HEK293 (cell line): ENCODE results near the gene RHBDL2.
A peak's percentile ranks its signal among the peaks of the same experiment; 100 is the strongest.

Experiments
- GLI2 ChIP-seq: fragments of 450-650 bp; formaldehyde crosslinking; IDR thresholded peaks from 2 replicates; pipeline ENCODE4; 2017; ENCODE audit warnings: missing biosample characterization, missing genetic modification characterization, low read depth, borderline replicate concordance
- HIC1 ChIP-seq: fragments of 450-650 bp; formaldehyde crosslinking; IDR thresholded peaks from 2 replicates; pipeline ENCODE4 v1.5.1; 2016; ENCODE audit warnings: missing biosample characterization, missing genetic modification characterization
- IKZF3 ChIP-seq: fragments of 450-650 bp; IDR thresholded peaks from 2 replicates; pipeline ENCODE4 v1.5.0; 2018; ENCODE audit warnings: missing biosample characterization, mild to moderate bottlenecking, missing genetic modification characterization, moderate library complexity
- MEIS1 ChIP-seq: sonication (generic); formaldehyde crosslinking; IDR thresholded peaks from 2 replicates; pipeline ENCODE4 v1.8.1; 2022; ENCODE audit warnings: missing genetic modification reagents, mild to moderate bottlenecking, borderline replicate concordance
- OVOL3 ChIP-seq: fragments of 450-650 bp; formaldehyde crosslinking; IDR thresholded peaks from 2 replicates; pipeline ENCODE4 v1.5.1; 2016; ENCODE audit warnings: missing biosample characterization, missing genetic modification characterization
- PATZ1 ChIP-seq: fragments of 450-650 bp; formaldehyde crosslinking; IDR thresholded peaks from 2 replicates; pipeline ENCODE4 v1.5.1; 2016; ENCODE audit warnings: missing biosample characterization, missing genetic modification characterization
- PRDM4 ChIP-seq: fragments of 450-650 bp; formaldehyde crosslinking; IDR thresholded peaks from 2 replicates; pipeline ENCODE4 v1.5.1; 2017; ENCODE audit warnings: missing biosample characterization, missing genetic modification characterization
- ZBTB1 ChIP-seq: fragments of 450-650 bp; formaldehyde crosslinking; IDR thresholded peaks from 2 replicates; pipeline ENCODE4 v1.5.1; 2016; ENCODE audit warnings: missing biosample characterization, missing genetic modification characterization
- ZBTB17 ChIP-seq: fragments of 450-650 bp; formaldehyde crosslinking; IDR thresholded peaks from 2 replicates; pipeline ENCODE4 v1.5.1; 2016; ENCODE audit warnings: missing biosample characterization, missing genetic modification characterization
- ZBTB21 ChIP-seq: fragments of 450-650 bp; formaldehyde crosslinking; IDR thresholded peaks from 2 replicates; pipeline ENCODE4 v1.5.1; 2017; ENCODE audit warnings: missing biosample characterization, missing genetic modification characterization
- ZBTB44 ChIP-seq: fragments of 450-650 bp; IDR thresholded peaks from 2 replicates; pipeline ENCODE4 v1.5.1; 2018; ENCODE audit warnings: missing biosample characterization, mild to moderate bottlenecking, missing genetic modification characterization
- ZNF155 ChIP-seq: fragments of 450-650 bp; formaldehyde crosslinking; IDR thresholded peaks from 2 replicates; pipeline ENCODE4 v1.5.1; 2016; ENCODE audit warnings: missing biosample characterization, missing genetic modification characterization
- ZNF157 ChIP-seq: fragments of 450-650 bp; formaldehyde crosslinking; IDR thresholded peaks from 2 replicates; pipeline ENCODE4 v1.5.1; 2016; ENCODE audit warnings: missing biosample characterization, missing genetic modification characterization
- ZNF16 ChIP-seq: fragments of 450-650 bp; formaldehyde crosslinking; IDR thresholded peaks from 2 replicates; pipeline ENCODE4 v1.5.1; 2016; ENCODE audit warnings: low read depth, missing biosample characterization, missing genetic modification characterization
- ZNF174 ChIP-seq: fragments of 450-650 bp; formaldehyde crosslinking; IDR thresholded peaks from 2 replicates; pipeline ENCODE4 v1.5.0; 2017; ENCODE audit warnings: missing biosample characterization, mild to moderate bottlenecking, missing genetic modification characterization
- ZNF175 ChIP-seq: fragments of 450-650 bp; formaldehyde crosslinking; IDR thresholded peaks from 2 replicates; pipeline ENCODE4 v1.5.1; 2016; ENCODE audit warnings: missing biosample characterization, missing genetic modification characterization
- ZNF184 ChIP-seq: fragments of 450-650 bp; IDR thresholded peaks from 2 replicates; pipeline ENCODE4 v1.5.1; 2018; ENCODE audit warnings: missing biosample characterization, mild to moderate bottlenecking, missing genetic modification characterization
- ZNF248 ChIP-seq: fragments of 450-650 bp; formaldehyde crosslinking; IDR thresholded peaks from 2 replicates; pipeline ENCODE4 v1.5.1; 2017; ENCODE audit warnings: missing biosample characterization, missing genetic modification characterization
- ZNF311 ChIP-seq: fragments of 450-650 bp; formaldehyde crosslinking; IDR thresholded peaks from 2 replicates; pipeline ENCODE4 v1.5.1; 2017; ENCODE audit warnings: missing biosample characterization, missing genetic modification characterization, borderline replicate concordance
- ZNF433 ChIP-seq: fragments of 450-650 bp; formaldehyde crosslinking; IDR thresholded peaks from 2 replicates; pipeline ENCODE4 v1.5.1; 2016; ENCODE audit warnings: missing biosample characterization, missing genetic modification characterization, low read depth
- ZNF48 ChIP-seq: fragments of 450-650 bp; formaldehyde crosslinking; IDR thresholded peaks from 2 replicates; pipeline ENCODE4 v1.5.1; 2016; ENCODE audit warnings: missing biosample characterization, missing genetic modification characterization
- ZNF488 ChIP-seq: fragments of 450-650 bp; formaldehyde crosslinking; IDR thresholded peaks from 2 replicates; pipeline ENCODE4 v1.5.1; 2016; ENCODE audit warnings: missing biosample characterization, missing genetic modification characterization
- ZNF548 ChIP-seq: fragments of 450-650 bp; formaldehyde crosslinking; IDR thresholded peaks from 2 replicates; pipeline ENCODE4 v1.5.1; 2016; ENCODE audit warnings: missing biosample characterization, missing genetic modification characterization
- ZNF596 ChIP-seq: fragments of 450-650 bp; IDR thresholded peaks from 2 replicates; pipeline ENCODE4 v1.5.0; 2018; ENCODE audit warnings: missing biosample characterization, mild to moderate bottlenecking, missing genetic modification characterization, moderate library complexity
- ZNF621 ChIP-seq: fragments of 450-650 bp; formaldehyde crosslinking; IDR thresholded peaks from 2 replicates; pipeline ENCODE4 v1.5.1; 2017; ENCODE audit warnings: missing biosample characterization, missing genetic modification characterization
- ZNF623 ChIP-seq: fragments of 450-650 bp; formaldehyde crosslinking; IDR thresholded peaks from 2 replicates; pipeline ENCODE4 v1.5.1; 2016; ENCODE audit warnings: missing biosample characterization, missing genetic modification characterization
- ZNF639 ChIP-seq: fragments of 450-650 bp; formaldehyde crosslinking; IDR thresholded peaks from 2 replicates; pipeline ENCODE4 v1.5.1; 2016; ENCODE audit warnings: missing biosample characterization, missing genetic modification characterization
- ZSCAN23 ChIP-seq: fragments of 450-650 bp; formaldehyde crosslinking; IDR thresholded peaks from 2 replicates; pipeline ENCODE4 v1.5.1; 2016; ENCODE audit warnings: missing biosample characterization, missing genetic modification characterization
- ZSCAN4 ChIP-seq: fragments of 450-650 bp; formaldehyde crosslinking; IDR thresholded peaks from 2 replicates; pipeline ENCODE4 v1.5.1; 2017; ENCODE audit warnings: missing biosample characterization, missing genetic modification characterization

RHBDL2 gene

GRCh38 chr1:38858833-38859560 is 82.6 kb downstream of the RHBDL2 start (continued):
- TF ChIP-seq ZBTB44 (tag by site-specific recombination): no peak
- TF ChIP-seq ZNF175 (tag by site-specific recombination): no peak
- TF ChIP-seq ZNF596 (tag by site-specific recombination): no peak
- no peak for TF ChIP-seq ZNF623
- no peak for TF ChIP-seq ZNF488 (tag by site-specific recombination)
- TF ChIP-seq PRDM4 (tag by site-specific recombination): no peak
- no peak for TF ChIP-seq ZSCAN4 (tag by site-specific recombination)
- no peak for TF ChIP-seq ZNF157 (tag by site-specific recombination)
- no peak for TF ChIP-seq ZNF621 (tag by site-specific recombination)
- TF ChIP-seq MEIS1: no peak
- TF ChIP-seq ZSCAN23: no peak
- peak; percentile 88 for TF ChIP-seq HIC1 (tag by site-specific recombination)
- no peak for TF ChIP-seq ZNF184 (tag by site-specific recombination)
- no peak for TF ChIP-seq ZNF433
- TF ChIP-seq IKZF3 (tag by site-specific recombination): no peak
- no peak for TF ChIP-seq GLI2
- TF ChIP-seq ZNF639 (tag by site-specific recombination): no peak
- TF ChIP-seq ZNF311 (tag by site-specific recombination): no peak
- no peak for TF ChIP-seq ZNF155
- TF ChIP-seq ZNF174 (tag by site-specific recombination): no peak
- TF ChIP-seq ZBTB17 (tag by site-specific recombination): 0 out of 2 replicates have a peak, but pooled peaks have one; percentile 18
- peak; percentile 67 for TF ChIP-seq PATZ1
- TF ChIP-seq ZBTB21 (tag by site-specific recombination): no peak
- TF ChIP-seq ZNF548 (tag by site-specific recombination): no peak
- TF ChIP-seq ZNF248 (tag by site-specific recombination): no peak
- no peak for TF ChIP-seq OVOL3
- TF ChIP-seq ZBTB1 (tag by site-specific recombination): no peak
- TF ChIP-seq ZNF48 (tag by site-specific recombination): no peak
- no peak for TF ChIP-seq ZNF16 (tag by site-specific recombination)
